Endothelial cell of umbilical vein (primary cell): ENCODE data around the gene ZNHIT3. TPM values are rescaled to one million over a fixed set of nuclear protein-coding genes. Genes with fewer than 3 reads are reported as not detected.

ENCODE experiments used
- BruUV-seq: library from RNA; stranded (reverse); fragments of 400-500 nt; replicated peaks from 2 replicates; lab custom pipeline; 2021; lab: Mats Ljungman, UMichigan
- CTCF ChIA-PET: fragments of 300-600, 350-600 bp; sonication (Branson Sonifier 250); formaldehyde crosslinking; loops from one replicate; lab custom pipeline; 2021; ENCODE audit warnings: antibody characterized with exemption, inconsistent platforms; lab: Charles Lee
- POLR2A ChIA-PET: fragments of 300-600, 350-600 bp; sonication (Branson Sonifier 250); formaldehyde crosslinking; loops from one replicate; lab custom pipeline; 2021; ENCODE audit warnings: antibody characterized with exemption, inconsistent platforms; lab: Charles Lee
- DNase-seq: peaks from one replicate; pipeline ENCODE4 v3.0.0-alpha.2; 2011; ENCODE audit warnings: low read depth, low spot score
- FAIRE-seq: peaks from 2 replicates; lab custom pipeline; 2011; peaks lifted over from hg19 to GRCh38; lab: Jason Lieb, UNC
- H2AFZ ChIP-seq: 2 replicates; pipeline ENCODE4 v1.6.0; 2012; ENCODE audit warnings: low read depth, low read length, control low read depth, inconsistent platforms
- H3K27ac ChIP-seq: 2 replicates; pipeline ENCODE4 v1.5.1; 2011; ENCODE audit warnings: low read depth, mild to moderate bottlenecking, control low read depth, low read length, moderate library complexity; ENCODE audit not compliant: insufficient read depth
- H3K27me3 ChIP-seq, 2 experiments: 2 replicates each; pipeline versions ENCODE4 v1.6.0 to v1.6.1; 2011; ENCODE audit warnings: low read length in 2 of 2, mixed read lengths in 1 of 2; ENCODE audit not compliant: control insufficient read depth in 2 of 2, insufficient read depth in 2 of 2
- H3K36me3 ChIP-seq, 2 experiments: 2 replicates in 1 of 2; 3 replicates in 1 of 2; pipeline ENCODE4 v1.5.1; 2011; ENCODE audit warnings: low read length in 2 of 2, mild to moderate bottlenecking in 1 of 2, moderate library complexity in 1 of 2; ENCODE audit not compliant: control insufficient read depth in 2 of 2, insufficient read depth in 2 of 2; ENCODE audit errors: extremely low read depth in 1 of 2
- H3K4me1 ChIP-seq: 3 replicates; pipeline ENCODE4 v1.5.1; 2011; ENCODE audit warnings: mild to moderate bottlenecking, low read length; ENCODE audit not compliant: control insufficient read depth, insufficient read depth; ENCODE audit errors: extremely low read depth
- H3K4me2 ChIP-seq: 2 replicates; pipeline ENCODE4 v1.6.1; 2011; ENCODE audit warnings: low read length, control low read depth, mixed read lengths; ENCODE audit not compliant: insufficient read depth
- H3K4me3 ChIP-seq, 3 experiments: fragments of 200-600 bp in 1 of 3; sonication (generic), shearing (Covaris generic) in 1 of 3; replicated peaks in 1 of 3; 2 replicates each; pipeline ENCODE4 v1.5.1; 2011 to 2016; ENCODE audit warnings: control low read depth in 3 of 3, low read length in 3 of 3, mild to moderate bottlenecking in 2 of 3, inconsistent platforms in 1 of 3, low read depth in 1 of 3, moderate library complexity in 1 of 3; ENCODE audit not compliant: insufficient read depth in 1 of 3
- H3K79me2 ChIP-seq: 2 replicates; pipeline ENCODE4 v1.6.0; 2012; ENCODE audit warnings: low read length, inconsistent platforms; ENCODE audit not compliant: control insufficient read depth, insufficient read depth
- H3K9ac ChIP-seq: replicated peaks from 2 replicates; pipeline ENCODE3; 2011; ENCODE audit warnings: low read length, control low read depth; ENCODE audit not compliant: insufficient read depth; ENCODE audit errors: extremely low read depth
- H3K9me1 ChIP-seq: replicated peaks from 3 replicates; pipeline ENCODE4 v1.6.0; 2011; ENCODE audit warnings: mild to moderate bottlenecking, low read length; ENCODE audit not compliant: control insufficient read depth, insufficient read depth; ENCODE audit errors: extremely low read depth
- H3K9me3 ChIP-seq: replicated peaks from 2 replicates; pipeline ENCODE4 v1.5.1; 2012; ENCODE audit warnings: low read length, inconsistent platforms; ENCODE audit not compliant: control insufficient read depth, insufficient read depth
- H4K20me1 ChIP-seq: replicated peaks from 2 replicates; pipeline ENCODE3; 2011; ENCODE audit warnings: mild to moderate bottlenecking, low read length; ENCODE audit not compliant: control insufficient read depth, insufficient read depth; ENCODE audit errors: extremely low read depth
- CTCF ChIP-seq, 2 donors: IDR thresholded peaks; 1 replicate in 1 of 2; 2 replicates in 1 of 2; pipeline ENCODE4 v1.5.1; 2011; ENCODE audit warnings: low read length in 2 of 2, mild to moderate bottlenecking in 2 of 2, moderate library complexity in 2 of 2, control low read depth in 1 of 2, inconsistent platforms in 1 of 2, low read depth in 1 of 2; ENCODE audit not compliant: insufficient read depth in 1 of 2; ENCODE audit errors: extremely low read depth in 1 of 2
- EZH2 ChIP-seq: IDR thresholded peaks from 2 replicates; pipeline ENCODE4 v1.6.1; 2012; ENCODE audit warnings: borderline replicate concordance, low read depth, mild to moderate bottlenecking, moderate library complexity, low read length, inconsistent platforms; ENCODE audit not compliant: severe bottlenecking
- FOS ChIP-seq: IDR thresholded peaks from 2 replicates; pipeline ENCODE4 v1.6.1; 2011; ENCODE audit warnings: mild to moderate bottlenecking, low read length, moderate library complexity, borderline replicate concordance; ENCODE audit not compliant: insufficient read depth
- GATA2 ChIP-seq: IDR thresholded peaks from 2 replicates; pipeline ENCODE4 v1.7.0; 2011; ENCODE audit warnings: low read depth, mild to moderate bottlenecking, moderate library complexity, mixed read lengths, low read length; ENCODE audit not compliant: insufficient read length, insufficient read depth
- JUN ChIP-seq: IDR thresholded peaks from 2 replicates; pipeline ENCODE4 v1.6.1; 2011; ENCODE audit warnings: borderline replicate concordance, low read depth; ENCODE audit not compliant: insufficient read length, insufficient read depth
- MAX ChIP-seq: IDR thresholded peaks from 2 replicates; pipeline ENCODE4 v1.6.1; 2011; ENCODE audit not compliant: insufficient read depth, insufficient read length
- MYC ChIP-seq: IDR thresholded peaks from one replicate; pipeline ENCODE4 v1.6.1; 2011; ENCODE audit warnings: mild to moderate bottlenecking, low read depth, low read length
- POLR2A ChIP-seq: IDR thresholded peaks from 2 replicates; pipeline ENCODE4 v1.6.1; 2012; ENCODE audit warnings: low read depth, mild to moderate bottlenecking, control low read depth, low read length
- POLR2AphosphoS5 ChIP-seq: IDR thresholded peaks from 2 replicates; pipeline ENCODE4 v1.6.1; 2012; ENCODE audit warnings: low read depth, mild to moderate bottlenecking, control low read depth, low read length, moderate library complexity; ENCODE audit not compliant: insufficient read depth
- dilution Hi-C: fragments of 300-500 bp; cut with MboI; formaldehyde crosslinking; loops from one replicate; pipeline ENCODE4 v1.15.0; 2019; ENCODE audit warnings: low sequenced_read_pairs; ENCODE audit not compliant: extremely low pct_ligation_motif_present
- intact Hi-C: fragments of 100-400 bp; cut with micrococcal nuclease; formaldehyde crosslinking; loops from one replicate; pipeline ENCODE4 v1.10.0; 2022
- polyA plus RNA-seq, 4 experiments: library from polyadenylated mRNA; depleted of rRNA in 3 of 4; stranded (reverse) in 3 of 4; unstranded in 1 of 4; fragments of >200 nt; gene quantifications; 2 replicates each; pipeline versions ENCODE4 v1.2.1 to v1.2.3, GENCODE V29; 2011 to 2012; ENCODE audit warnings: missing spikeins in 1 of 4
- total RNA-seq: library from RNA; stranded (reverse); gene quantifications from 2 replicates; pipeline ENCODE4 v1.2.3, GENCODE V29; 2021

The ZNHIT3 gene
- total and polyA plus RNA-seq, 2 donors (not counting 3 experiments of a cell fraction or from before 2014, with no cell fraction given), result 34.0 to 66.9 TPM

- no TSS peak for BruUV-seq
- ChIA-PET POLR2A (no interaction called here), CTCF (no interaction called here)
- no peaks in the 10 kb centered on the region for H3K9me1 ChIP-seq
- H2AFZ ChIP-seq, result no peak overlapping the region
- no peaks in the 10 kb centered on the region for H3K9me3 ChIP-seq
- no peaks in the 10 kb centered on the region for H3K79me2 ChIP-seq
- peaks cover under 1 to 15% of the 10 kb centered on the region in 2 experiments for H3K36me3 ChIP-seq
- H3K9ac ChIP-seq, result no peak overlapping the region
- H4K20me1 ChIP-seq, result no peaks in the 10 kb centered on the region
- TF ChIP-seq POLR2AphosphoS5 (no peak), MAX (no peak), POLR2A (no peak), GATA2 (no peak), CTCF (IDR thresholded peaks at IDR 0.05; ENCODE audit: extremely low read depth in 1 of 2, insufficient read depth in 1 of 2, low read depth in 1 of 2, low read length in 2 of 2) (no peak), FOS (no peak), JUN (no peak), EZH2 (no peak), MYC (no peak)
- intact Hi-C loops, result no loop called here
- no peak overlapping the region for H3K4me3 ChIP-seq
- no peak for DNase-seq
- H3K4me1 ChIP-seq, result peaks cover 3% of the 10 kb centered on the region
- H3K27me3 ChIP-seq, result no peaks in the 10 kb centered on the region
- dilution Hi-C loops, result no loop called here
- no peak for FAIRE-seq
- no peak overlapping the region for H3K4me2 ChIP-seq
- H3K27ac ChIP-seq, result no peak overlapping the region
Observed at GRCh38 chr17:36511216-36511615, 24.7 kb downstream of the ZNHIT3 start.
